Lung (tissue), 12 donors: Measurements from ENCODE around the gene FAM98C. TPM values are rescaled to one million over a fixed set of nuclear protein-coding genes. Genes with fewer than 3 reads are reported as not detected.

ENCODE experiments used
- ATAC-seq: fragments of 200-7000 bp; cut with Tn5 transposase; one replicate; pipeline ENCODE4 v1.9.1; 2020; ENCODE audit warnings: moderate number of reproducible peaks; ENCODE audit not compliant: insufficient read depth, low FRiP score
- DNase-seq, 3 donors: peaks; one replicate each; pipeline ENCODE4 v3.0.0-alpha.2; 2013 to 2017
- H3K27ac ChIP-seq, 2 donors: one replicate each; pipeline ENCODE4 v1.5.1; 2013; ENCODE audit warnings: mild to moderate bottlenecking in 2 of 2, moderate library complexity in 2 of 2, control low read depth in 1 of 2, inconsistent platforms in 1 of 2, low read depth in 1 of 2, low read length in 1 of 2
- H3K27me3 ChIP-seq, 3 donors: one replicate each; pipeline ENCODE4 v1.5.1; 2013; ENCODE audit warnings: low read length in 2 of 3; ENCODE audit not compliant: control insufficient read depth in 3 of 3, insufficient read depth in 3 of 3
- H3K36me3 ChIP-seq, 4 donors: one replicate each; pipeline ENCODE4 v1.5.1; 2013; ENCODE audit warnings: low read length in 4 of 4, mild to moderate bottlenecking in 1 of 4, moderate library complexity in 1 of 4; ENCODE audit not compliant: control insufficient read depth in 4 of 4, insufficient read depth in 4 of 4
- H3K4me1 ChIP-seq, 5 donors: one replicate each; pipeline ENCODE4 v1.5.1; 2013; ENCODE audit warnings: low read length in 5 of 5, mild to moderate bottlenecking in 2 of 5, moderate library complexity in 1 of 5; ENCODE audit not compliant: control insufficient read depth in 5 of 5, insufficient read depth in 5 of 5
- H3K4me3 ChIP-seq: one replicate; pipeline ENCODE4 v1.5.1; 2013; ENCODE audit warnings: mild to moderate bottlenecking, control low read depth, moderate library complexity
- H3K9ac ChIP-seq, 2 donors: one replicate each; pipeline ENCODE4 v1.5.1; 2013; ENCODE audit warnings: low read length in 2 of 2, control low read depth in 1 of 2; ENCODE audit not compliant: insufficient read depth in 1 of 2
- H3K9me3 ChIP-seq, 4 donors: one replicate each; pipeline ENCODE4 v1.5.1; 2013; ENCODE audit warnings: low read length in 3 of 4, mild to moderate bottlenecking in 1 of 4, moderate library complexity in 1 of 4; ENCODE audit not compliant: control insufficient read depth in 4 of 4, insufficient read depth in 3 of 4
- WGBS, 2 donors: extraction: QIAGEN DNeasy Blood & Tissue Kit; methylation state at CpG; one replicate each; pipeline ENCODE4 v1.1.7; 2013; 5-methylcytosine and 5-hydroxymethylcytosine counted together
- polyA plus RNA-seq, 2 donors: library from polyadenylated mRNA; stranded (reverse); fragments of 200-250 nt; gene quantifications; one replicate each; pipeline ENCODE4 v1.2.1, GENCODE V29; 2013
- total RNA-seq, 2 donors: library from RNA; depleted of rRNA in 1 of 2; stranded (reverse); fragments of >200 nt in 1 of 2; gene quantifications; one replicate each; pipeline ENCODE4 v1.2.1, GENCODE V29; 2014 to 2021
- TF ChIP-seq, protein P1 (sequence below): IDR thresholded peaks from 2 replicates; pipeline ENCODE4 v1.5.1; 2012; ENCODE audit warnings: mild to moderate bottlenecking; ENCODE audit errors: control extremely low read depth, extremely low read depth
- donor health status: control.
- donor health status: control.
- donor health status: Bipolar disorder and iron deficiency.
- donor health status: healthy.
- donor health status: DM: yes; HTN: yes; CAD: no.

FAM98C gene
- total and polyA plus RNA-seq, 4 donors = 13.1 to 22.0 (median 20.2) TPM

DNA sequence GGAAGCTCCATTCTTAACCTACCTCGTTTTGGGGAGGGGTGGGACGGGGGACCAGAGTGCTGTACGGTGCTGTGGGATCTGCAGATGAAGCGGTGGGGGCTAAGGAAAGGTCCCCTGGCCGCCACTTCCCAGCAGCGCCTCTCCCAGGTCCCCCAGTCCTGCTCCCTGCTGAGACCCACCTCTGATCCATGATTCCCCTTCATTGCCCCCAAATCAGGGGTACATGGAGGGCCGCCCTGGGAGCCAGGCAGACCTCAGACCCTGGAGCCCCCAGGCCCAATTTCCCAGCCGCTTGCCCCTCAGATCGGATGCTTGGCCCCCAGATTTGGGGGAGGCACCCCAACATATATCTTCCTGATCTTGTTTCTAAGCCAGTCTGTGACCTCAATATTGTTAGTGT is 3.8 kb upstream of the FAM98C start:
- H3K27me3 ChIP-seq = peaks cover 16 to 40% (median 22%) of the 10 kb centered on the region in 3 donors
- no peaks in the 10 kb centered on the region for H3K4me1 ChIP-seq
- WGBS, 2 donors = 60 to 64% methylated on average over 9 of the region's 9 CpGs
- TF ChIP-seq, protein P1, sequence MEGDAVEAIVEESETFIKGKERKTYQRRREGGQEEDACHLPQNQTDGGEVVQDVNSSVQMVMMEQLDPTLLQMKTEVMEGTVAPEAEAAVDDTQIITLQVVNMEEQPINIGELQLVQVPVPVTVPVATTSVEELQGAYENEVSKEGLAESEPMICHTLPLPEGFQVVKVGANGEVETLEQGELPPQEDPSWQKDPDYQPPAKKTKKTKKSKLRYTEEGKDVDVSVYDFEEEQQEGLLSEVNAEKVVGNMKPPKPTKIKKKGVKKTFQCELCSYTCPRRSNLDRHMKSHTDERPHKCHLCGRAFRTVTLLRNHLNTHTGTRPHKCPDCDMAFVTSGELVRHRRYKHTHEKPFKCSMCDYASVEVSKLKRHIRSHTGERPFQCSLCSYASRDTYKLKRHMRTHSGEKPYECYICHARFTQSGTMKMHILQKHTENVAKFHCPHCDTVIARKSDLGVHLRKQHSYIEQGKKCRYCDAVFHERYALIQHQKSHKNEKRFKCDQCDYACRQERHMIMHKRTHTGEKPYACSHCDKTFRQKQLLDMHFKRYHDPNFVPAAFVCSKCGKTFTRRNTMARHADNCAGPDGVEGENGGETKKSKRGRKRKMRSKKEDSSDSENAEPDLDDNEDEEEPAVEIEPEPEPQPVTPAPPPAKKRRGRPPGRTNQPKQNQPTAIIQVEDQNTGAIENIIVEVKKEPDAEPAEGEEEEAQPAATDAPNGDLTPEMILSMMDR = no peak
- no peak overlapping the region for H3K4me3 ChIP-seq
- DNase-seq (no peak), ATAC-seq (no peak)
- no peaks in the 10 kb centered on the region for H3K36me3 ChIP-seq
- peaks cover 0 to 6% (median 0%) of the 10 kb centered on the region in 4 donors for H3K9me3 ChIP-seq
- H3K9ac ChIP-seq = no peak overlapping the region
- no peak overlapping the region for H3K27ac ChIP-seq

DNA sequence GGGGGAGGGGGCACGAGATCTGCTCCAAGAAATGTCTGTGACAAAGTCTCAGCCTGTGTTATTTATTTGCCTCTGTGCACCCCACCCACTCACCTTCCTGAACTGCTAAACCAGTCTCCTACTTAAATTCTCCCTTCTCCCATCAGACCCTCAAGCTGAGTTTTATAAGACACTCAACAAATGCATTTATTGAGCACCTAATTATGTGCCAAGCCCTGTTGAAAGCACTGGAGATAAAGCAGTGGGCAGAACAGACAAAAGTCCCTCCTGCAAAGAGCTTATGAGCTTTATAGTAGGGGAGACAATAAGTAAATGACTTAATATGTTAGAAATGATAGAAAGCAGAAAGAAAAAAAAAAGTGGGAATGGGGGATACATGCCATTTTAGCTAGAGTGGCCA is 3.4 kb upstream of the FAM98C start:
- no peak for ATAC-seq
- TF ChIP-seq, protein P1 = no peak
- DNase-seq = no peak
- no peak overlapping the region for H3K27ac ChIP-seq
- no peaks in the 10 kb centered on the region for H3K36me3 ChIP-seq
- peaks cover 0 to 3% (median 0%) of the 10 kb centered on the region in 4 donors for H3K9me3 ChIP-seq
- peaks cover 16 to 36% (median 19%) of the 10 kb centered on the region in 3 donors for H3K27me3 ChIP-seq
- H3K9ac ChIP-seq = no peak overlapping the region
- 59 to 88% methylated on average over 1 of the region's 1 CpG for WGBS, 2 donors
- H3K4me3 ChIP-seq = no peak overlapping the region
- peaks cover 0 to 2% (median 0%) of the 10 kb centered on the region in 5 donors for H3K4me1 ChIP-seq

DNA sequence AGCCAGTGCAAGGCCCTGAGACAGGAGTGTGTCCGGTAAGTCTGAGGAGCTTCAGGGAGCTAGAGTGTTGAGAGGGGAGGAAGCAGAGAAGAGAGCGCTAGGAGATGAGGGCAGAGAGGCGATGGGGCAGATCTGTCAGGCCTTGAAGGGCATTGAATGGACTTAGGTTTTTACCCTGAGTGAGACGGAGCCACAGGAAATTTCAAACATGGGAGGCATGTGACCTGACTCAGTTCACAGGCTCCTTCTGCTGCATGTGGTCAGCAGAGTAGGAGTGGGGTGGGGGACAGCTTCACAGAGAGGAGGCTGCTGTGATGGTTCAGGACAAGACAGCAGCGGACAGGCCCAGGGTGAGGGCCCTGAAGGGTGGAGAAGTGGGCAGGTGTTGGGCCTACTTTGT is 2.5 kb upstream of the FAM98C start:
- DNase-seq (no peak), ATAC-seq (no peak)
- peaks cover 14 to 29% (median 14%) of the 10 kb centered on the region in 3 donors for H3K27me3 ChIP-seq
- H3K4me3 ChIP-seq = no peak overlapping the region
- peaks cover 0 to 2% (median 0%) of the 10 kb centered on the region in 5 donors for H3K4me1 ChIP-seq
- WGBS, 2 donors = 79 to 86% methylated on average over 5 of the region's 5 CpGs
- no peak overlapping the region for H3K9ac ChIP-seq
- no peak overlapping the region for H3K27ac ChIP-seq
- H3K9me3 ChIP-seq = peaks cover 0 to 2% (median 0%) of the 10 kb centered on the region in 4 donors
- TF ChIP-seq, protein P1 = no peak
- H3K36me3 ChIP-seq = peaks cover 0 to 6% (median 5%) of the 10 kb centered on the region in 4 donors

DNA sequence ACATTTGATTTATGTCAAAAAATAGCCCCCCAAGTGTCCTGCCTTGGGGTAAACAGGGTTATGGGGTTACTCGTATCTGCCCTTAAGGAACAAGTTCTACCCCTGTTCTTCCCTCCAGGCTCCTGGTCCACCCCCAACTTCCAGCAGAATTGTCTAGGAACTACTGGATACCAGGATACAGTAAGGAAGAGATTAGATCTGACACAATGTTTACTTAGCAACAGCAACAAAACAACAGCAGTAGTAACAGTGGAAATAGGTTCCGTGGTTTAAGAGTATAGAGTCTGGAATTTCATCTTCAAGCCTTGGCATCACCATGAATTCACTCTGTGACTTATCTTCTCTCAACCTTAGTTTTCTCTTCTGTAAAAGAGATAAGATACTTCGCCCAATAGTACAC is 1.7 kb upstream of the FAM98C start:
- DNase-seq (no peak), ATAC-seq (no peak)
- H3K9ac ChIP-seq = no peak overlapping the region
- H3K9me3 ChIP-seq = peaks cover 0 to 2% (median 0%) of the 10 kb centered on the region in 4 donors
- no peak overlapping the region for H3K4me3 ChIP-seq
- peaks cover 0 to 2% (median 0%) of the 10 kb centered on the region in 5 donors for H3K4me1 ChIP-seq
- peaks cover 0 to 8% (median 6%) of the 10 kb centered on the region in 4 donors for H3K36me3 ChIP-seq
- TF ChIP-seq, protein P1 = no peak
- 69 to 82% methylated on average over 3 of the region's 3 CpGs for WGBS, 2 donors
- H3K27ac ChIP-seq = no peak overlapping the region
- peaks cover 9 to 27% (median 13%) of the 10 kb centered on the region in 3 donors for H3K27me3 ChIP-seq
